ENCODE measurements around the gene MEGF11. TPM values are rescaled to one million over a fixed set of nuclear protein-coding genes. Genes with fewer than 3 reads are reported as not detected.

The MEGF11 gene
- total and polyA plus RNA-seq, 2 donors (not counting 1 experiment from before 2014, with no cell fraction given): under 0.01 TPM; not detected in 1

GRCh38 chr15:66149871-66150270 lies 103.7 kb downstream of the MEGF11 start:
- no peak for TF ChIP-seq EZH2 (IDR thresholded peaks at IDR 0.05; ENCODE audit: low read length, missing control alignments)
- TF ChIP-seq CTCF (conservative IDR thresholded peaks at IDR 0.05 in 1 of 2, IDR thresholded peaks at IDR 0.05 in 1 of 2; ENCODE audit: low read depth in 1 of 2, low read length in 2 of 2): no peak
- H3K9ac ChIP-seq (ENCODE audit: insufficient read depth, low read length): no peak overlapping the region
- no peaks in the 10 kb centered on the region for H3K4me1 ChIP-seq (ENCODE audit: control insufficient read depth, extremely low read depth, insufficient read depth, low read length)
- H3K79me2 ChIP-seq (ENCODE audit: control insufficient read depth, insufficient read depth, low read length): no peaks in the 10 kb centered on the region
- H3K27ac ChIP-seq (ENCODE audit: insufficient read depth, low read length): no peak overlapping the region
- H3K36me3 ChIP-seq (ENCODE audit: control insufficient read depth, insufficient read depth, low read length): no peaks in the 10 kb centered on the region
- H3K4me3 ChIP-seq (replicated peaks in 1 of 4; ENCODE audit: control extremely low read depth in 1 of 4, insufficient read depth in 1 of 4, low read depth in 3 of 4, low read length in 4 of 4): no peak overlapping the region
- H2AFZ ChIP-seq (ENCODE audit: low read length): no peak overlapping the region
- peaks cover 5% of the 10 kb centered on the region for H3K27me3 ChIP-seq (ENCODE audit: control insufficient read depth, insufficient read depth, low read length)
- no peak for DNase-seq (ENCODE audit: low read depth in 2 of 2)
- no peaks in the 10 kb centered on the region for H4K20me1 ChIP-seq (ENCODE audit: control insufficient read depth, extremely low read depth, insufficient read depth, low read length)
- no peak overlapping the region for H3K4me2 ChIP-seq (ENCODE audit: extremely low read depth, insufficient read depth, low read length)
- H3K9me3 ChIP-seq (ENCODE audit: control insufficient read depth, insufficient read depth, low read depth, low read length): no peaks in the 10 kb centered on the region

DNA sequence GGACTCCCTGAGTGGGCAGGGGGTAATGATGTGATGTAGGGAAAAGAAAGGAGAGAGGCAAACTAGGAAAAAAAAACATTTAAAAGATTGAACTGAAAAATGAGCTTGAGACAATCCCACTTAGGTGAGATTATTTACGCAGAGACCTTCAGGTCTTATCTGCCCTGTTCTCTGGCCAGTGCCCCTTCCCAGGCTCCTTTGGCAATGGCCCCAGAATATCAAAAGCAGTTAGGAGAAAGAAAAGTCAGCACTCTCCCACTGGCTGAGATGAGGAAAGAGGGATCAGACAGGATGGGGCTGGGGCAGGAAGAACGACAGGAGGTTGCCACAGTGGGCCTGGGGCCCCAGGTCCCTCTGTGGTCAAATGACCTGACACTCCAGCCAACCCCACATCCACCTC lies 105.4 kb downstream of the MEGF11 start:
- Histone ChIP-seq H2AFZ (ENCODE audit: low read length) (no peak overlapping the region), H3K4me1 (ENCODE audit: control insufficient read depth, extremely low read depth, insufficient read depth, low read length) (no peaks in the 10 kb centered on the region), H3K4me3 (replicated peaks in 1 of 4; ENCODE audit: control extremely low read depth in 1 of 4, insufficient read depth in 1 of 4, low read depth in 3 of 4, low read length in 4 of 4) (no peak overlapping the region), H3K4me2 (ENCODE audit: extremely low read depth, insufficient read depth, low read length) (no peak overlapping the region), H4K20me1 (ENCODE audit: control insufficient read depth, extremely low read depth, insufficient read depth, low read length) (no peaks in the 10 kb centered on the region), H3K27me3 (ENCODE audit: control insufficient read depth, insufficient read depth, low read length) (peaks cover 5% of the 10 kb centered on the region), H3K27ac (ENCODE audit: insufficient read depth, low read length) (no peak overlapping the region), H3K79me2 (ENCODE audit: control insufficient read depth, insufficient read depth, low read length) (no peaks in the 10 kb centered on the region), H3K36me3 (ENCODE audit: control insufficient read depth, insufficient read depth, low read length) (no peaks in the 10 kb centered on the region), H3K9me3 (ENCODE audit: control insufficient read depth, insufficient read depth, low read depth, low read length) (no peaks in the 10 kb centered on the region), H3K9ac (ENCODE audit: insufficient read depth, low read length) (no peak overlapping the region)
- DNase-seq (ENCODE audit: low read depth in 2 of 2): no peak
- TF ChIP-seq EZH2 (IDR thresholded peaks at IDR 0.05; ENCODE audit: low read length, missing control alignments): no peak
- no peak for TF ChIP-seq CTCF (conservative IDR thresholded peaks at IDR 0.05 in 1 of 2, IDR thresholded peaks at IDR 0.05 in 1 of 2; ENCODE audit: low read depth in 1 of 2, low read length in 2 of 2)

- no peaks in the 10 kb centered on the region for H4K20me1 ChIP-seq (ENCODE audit: control insufficient read depth, extremely low read depth, insufficient read depth, low read length)
- DNase-seq (ENCODE audit: low read depth in 2 of 2): no peak
- H3K4me2 ChIP-seq (ENCODE audit: extremely low read depth, insufficient read depth, low read length): no peak overlapping the region
- no peak for TF ChIP-seq CTCF (conservative IDR thresholded peaks at IDR 0.05 in 1 of 2, IDR thresholded peaks at IDR 0.05 in 1 of 2; ENCODE audit: low read depth in 1 of 2, low read length in 2 of 2)
- no peak for TF ChIP-seq EZH2 (IDR thresholded peaks at IDR 0.05; ENCODE audit: low read length, missing control alignments)
- no peak overlapping the region for H3K9ac ChIP-seq (ENCODE audit: insufficient read depth, low read length)
- H3K4me3 ChIP-seq (replicated peaks in 1 of 4; ENCODE audit: control extremely low read depth in 1 of 4, insufficient read depth in 1 of 4, low read depth in 3 of 4, low read length in 4 of 4): no peak overlapping the region
- no peaks in the 10 kb centered on the region for H3K4me1 ChIP-seq (ENCODE audit: control insufficient read depth, extremely low read depth, insufficient read depth, low read length)
- peaks cover 5% of the 10 kb centered on the region for H3K27me3 ChIP-seq (ENCODE audit: control insufficient read depth, insufficient read depth, low read length)
- H3K27ac ChIP-seq (ENCODE audit: insufficient read depth, low read length): no peak overlapping the region
- no peaks in the 10 kb centered on the region for H3K9me3 ChIP-seq (ENCODE audit: control insufficient read depth, insufficient read depth, low read depth, low read length)
- H3K36me3 ChIP-seq (ENCODE audit: control insufficient read depth, insufficient read depth, low read length): no peaks in the 10 kb centered on the region
- no peak overlapping the region for H2AFZ ChIP-seq (ENCODE audit: low read length)
- H3K79me2 ChIP-seq (ENCODE audit: control insufficient read depth, insufficient read depth, low read length): no peaks in the 10 kb centered on the region
Measured at GRCh38 chr15:66147440-66147839, 106.1 kb downstream of the MEGF11 start.
